Measurements from ENCODE around the gene OBI1. TPM values are rescaled to one million over a fixed set of nuclear protein-coding genes. Genes with fewer than 3 reads are reported as not detected.
A peak's percentile ranks its signal among the peaks of the same experiment; 100 is the strongest.

The OBI1 gene
- total and polyA plus RNA-seq, 2 donors (not counting 1 experiment from before 2014, with no cell fraction given), result 3.1 to 15.4 TPM

DNA sequence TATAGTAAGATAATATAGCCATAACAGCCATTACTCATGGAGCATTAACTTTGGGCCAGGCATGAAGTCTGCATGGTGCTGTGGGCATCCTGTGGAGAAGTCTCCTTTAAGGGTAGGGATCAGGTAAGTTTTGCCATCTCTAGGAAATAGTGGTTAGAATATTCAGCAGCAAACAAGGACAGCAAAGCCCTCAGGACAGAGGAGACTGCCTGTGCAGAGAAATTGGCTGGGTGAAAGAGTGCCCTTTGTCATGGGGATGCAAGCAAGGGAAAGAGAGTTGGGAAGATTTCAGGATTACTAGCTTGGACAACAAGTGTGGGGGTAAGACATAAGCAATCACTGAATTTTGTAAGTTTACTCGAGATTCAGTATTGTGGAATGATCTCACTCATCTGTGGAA is 15.7 kb upstream of the OBI1 start:
- DNase-seq (no peak), ATAC-seq (ENCODE audit: low read depth) (no peak)
- no peak overlapping the region for H3K4me2 ChIP-seq (replicated peaks; ENCODE audit: low read depth, low read length, poor library complexity, severe bottlenecking)
- Mint-ChIP-seq H3K27ac (no peak overlapping the region), H3K27me3 (peaks cover 17% of the 10 kb centered on the region), H3K4me1 (no peaks in the 10 kb centered on the region), H3K9me3 (ENCODE audit: insufficient read depth) (no peaks in the 10 kb centered on the region), H3K4me3 (no peak overlapping the region)
- H3K4me1 ChIP-seq (ENCODE audit: control insufficient read depth in 2 of 2, insufficient read depth in 2 of 2, low read length in 2 of 2), result no peaks in the 10 kb centered on the region
- no peak overlapping the region for H3K4me3 ChIP-seq (ENCODE audit: control extremely low read depth in 1 of 5, extremely low read depth in 1 of 5, insufficient read depth in 1 of 5, low read depth in 2 of 5, low read length in 4 of 5)
- no peak overlapping the region for H2AFZ ChIP-seq (ENCODE audit: insufficient read depth, low read depth, low read length, poor library complexity, severe bottlenecking)
- peaks cover 0 to 4% (median 2%) of the 10 kb centered on the region in 4 experiments for H3K27me3 ChIP-seq (replicated peaks in 1 of 4; ENCODE audit: control extremely low read depth in 1 of 4, control insufficient read depth in 3 of 4, insufficient read depth in 4 of 4, low read length in 3 of 4)
- TF ChIP-seq, protein P1, sequence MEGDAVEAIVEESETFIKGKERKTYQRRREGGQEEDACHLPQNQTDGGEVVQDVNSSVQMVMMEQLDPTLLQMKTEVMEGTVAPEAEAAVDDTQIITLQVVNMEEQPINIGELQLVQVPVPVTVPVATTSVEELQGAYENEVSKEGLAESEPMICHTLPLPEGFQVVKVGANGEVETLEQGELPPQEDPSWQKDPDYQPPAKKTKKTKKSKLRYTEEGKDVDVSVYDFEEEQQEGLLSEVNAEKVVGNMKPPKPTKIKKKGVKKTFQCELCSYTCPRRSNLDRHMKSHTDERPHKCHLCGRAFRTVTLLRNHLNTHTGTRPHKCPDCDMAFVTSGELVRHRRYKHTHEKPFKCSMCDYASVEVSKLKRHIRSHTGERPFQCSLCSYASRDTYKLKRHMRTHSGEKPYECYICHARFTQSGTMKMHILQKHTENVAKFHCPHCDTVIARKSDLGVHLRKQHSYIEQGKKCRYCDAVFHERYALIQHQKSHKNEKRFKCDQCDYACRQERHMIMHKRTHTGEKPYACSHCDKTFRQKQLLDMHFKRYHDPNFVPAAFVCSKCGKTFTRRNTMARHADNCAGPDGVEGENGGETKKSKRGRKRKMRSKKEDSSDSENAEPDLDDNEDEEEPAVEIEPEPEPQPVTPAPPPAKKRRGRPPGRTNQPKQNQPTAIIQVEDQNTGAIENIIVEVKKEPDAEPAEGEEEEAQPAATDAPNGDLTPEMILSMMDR (IDR thresholded peaks at IDR 0.05), result no peak
- TF ChIP-seq EZH2 (IDR thresholded peaks at IDR 0.05; ENCODE audit: borderline replicate concordance, insufficient read depth, low read depth, low read length, poor library complexity, severe bottlenecking), result no peak
- ChIA-PET CTCF (no interaction called here), POLR2A (no interaction called here)
- H3K9ac ChIP-seq (ENCODE audit: low read length), result no peak overlapping the region
- WGBS (ENCODE audit: insufficient coverage), result 33% methylated on average over 1 of the region's 1 CpG
- H3K27ac ChIP-seq (ENCODE audit: low read length in 2 of 2), result no peak overlapping the region
- H3K9me3 ChIP-seq (ENCODE audit: control extremely low read depth in 1 of 3, control insufficient read depth in 2 of 3, insufficient read depth in 1 of 3, low read length in 2 of 3), result no peaks in the 10 kb centered on the region
- intact Hi-C loops (cut with micrococcal nuclease), result no loop called here
- no peaks in the 10 kb centered on the region for H3K36me3 ChIP-seq (replicated peaks in 1 of 2; ENCODE audit: control extremely low read depth in 1 of 2, control insufficient read depth in 1 of 2, extremely low read depth in 1 of 2, insufficient read depth in 2 of 2, low read length in 1 of 2)
- H3K79me2 ChIP-seq (ENCODE audit: control insufficient read depth, insufficient read depth, low read length), result no peaks in the 10 kb centered on the region
- no peaks in the 10 kb centered on the region for H4K20me1 ChIP-seq (ENCODE audit: control insufficient read depth, insufficient read depth, low read length, poor library complexity, severe bottlenecking)

DNA sequence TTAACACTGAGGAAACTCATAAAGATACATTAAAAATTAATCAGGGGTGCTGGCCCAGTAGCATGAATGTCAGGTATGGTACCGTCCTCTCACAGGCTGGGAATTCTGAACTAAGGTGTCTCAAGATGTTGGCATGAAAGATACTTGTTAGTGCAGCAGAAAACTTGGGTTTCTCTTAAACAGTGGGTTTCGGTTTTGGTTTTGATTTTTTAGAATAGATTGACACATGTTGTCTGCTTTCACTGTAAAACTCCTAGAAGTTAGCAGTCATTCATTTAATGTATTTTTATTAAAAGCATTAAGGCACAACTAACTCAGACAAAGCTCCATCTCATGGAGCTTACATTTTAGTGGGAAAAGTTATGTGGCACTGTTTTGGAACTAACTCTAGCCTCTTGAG is 3.5 kb upstream of the OBI1 start:
- DNase-seq (no peak), ATAC-seq (ENCODE audit: low read depth) (no peak)
- Histone ChIP-seq H3K4me1 (ENCODE audit: control insufficient read depth in 2 of 2, insufficient read depth in 2 of 2, low read length in 2 of 2) (peaks cover 9 to 14% of the 10 kb centered on the region in 2 donors), H3K27me3 (replicated peaks in 1 of 4; ENCODE audit: control extremely low read depth in 1 of 4, control insufficient read depth in 3 of 4, insufficient read depth in 4 of 4, low read length in 3 of 4) (no peaks in the 10 kb centered on the region), H3K9ac (ENCODE audit: low read length) (no peak overlapping the region), H3K79me2 (ENCODE audit: control insufficient read depth, insufficient read depth, low read length) (peaks cover 19% of the 10 kb centered on the region), H3K36me3 (replicated peaks in 1 of 2; ENCODE audit: control extremely low read depth in 1 of 2, control insufficient read depth in 1 of 2, extremely low read depth in 1 of 2, insufficient read depth in 2 of 2, low read length in 1 of 2) (no peaks in the 10 kb centered on the region), H3K4me2 (replicated peaks; ENCODE audit: low read depth, low read length, poor library complexity, severe bottlenecking) (no peak overlapping the region), H3K9me3 (ENCODE audit: control extremely low read depth in 1 of 3, control insufficient read depth in 2 of 3, insufficient read depth in 1 of 3, low read length in 2 of 3) (no peaks in the 10 kb centered on the region), H3K4me3 (ENCODE audit: control extremely low read depth in 1 of 5, extremely low read depth in 1 of 5, insufficient read depth in 1 of 5, low read depth in 2 of 5, low read length in 4 of 5) (no peak overlapping the region), H3K27ac (ENCODE audit: low read length in 2 of 2) (no peak overlapping the region), H4K20me1 (ENCODE audit: control insufficient read depth, insufficient read depth, low read length, poor library complexity, severe bottlenecking) (peaks cover 7% of the 10 kb centered on the region), H2AFZ (ENCODE audit: insufficient read depth, low read depth, low read length, poor library complexity, severe bottlenecking) (peak overlapping the region; percentile 25)
- Mint-ChIP-seq H3K4me3 (no peak overlapping the region), H3K27me3 (peaks cover 3% of the 10 kb centered on the region), H3K9me3 (ENCODE audit: insufficient read depth) (no peaks in the 10 kb centered on the region), H3K4me1 (peaks cover 26% of the 10 kb centered on the region), H3K27ac (no peak overlapping the region)
- intact Hi-C loops (cut with micrococcal nuclease), result no loop called here
- ChIA-PET CTCF (no interaction called here), POLR2A (no interaction called here)
- WGBS (ENCODE audit: insufficient coverage), result 80% methylated on average over 1 of the region's 2 CpGs
- no peak for TF ChIP-seq EZH2 (IDR thresholded peaks at IDR 0.05; ENCODE audit: borderline replicate concordance, insufficient read depth, low read depth, low read length, poor library complexity, severe bottlenecking)
- TF ChIP-seq, protein P1 (IDR thresholded peaks at IDR 0.05), result no peak

Measured in B cell (primary cell).